IMR-90 (cell line): Measurements from ENCODE around the gene FAM24B. TPM values are rescaled to one million over a fixed set of nuclear protein-coding genes. Genes with fewer than 3 reads are reported as not detected.

ENCODE experiments used
- ATAC-seq: fragments of 200-7000 bp; cut with Tn5 transposase; 2 replicates; pipeline ENCODE4 v1.9.1; 2020; ENCODE audit warnings: low read depth, mild to moderate bottlenecking, moderate library complexity
- BruUV-seq: library from RNA; stranded (reverse); fragments of 400-500 nt; replicated peaks from 2 replicates; lab custom pipeline; 2021; lab: Mats Ljungman, UMichigan
- CTCF ChIA-PET: fragments of 300-600 bp; formaldehyde crosslinking; extraction: SDS; loops from one replicate; lab custom pipeline; 2021; ENCODE audit warnings: antibody characterized with exemption; lab: Yijun Ruan, JAX
- POLR2A ChIA-PET: fragments of 300-600 bp; sonication (Branson Sonifier 250); formaldehyde crosslinking; loops from one replicate; lab custom pipeline; 2022; ENCODE audit warnings: antibody characterized with exemption; ENCODE audit not compliant: unreplicated experiment; lab: Charles Lee
- DNase-seq: peaks from one replicate; pipeline ENCODE4 v3.0.0; 2013
- H2AFZ ChIP-seq: replicated peaks from 2 replicates; pipeline ENCODE3; 2013; ENCODE audit warnings: low read length, mild to moderate bottlenecking; ENCODE audit not compliant: poor library complexity
- H2AK5ac ChIP-seq: 2 replicates; pipeline ENCODE4 v1.6.1; 2013; ENCODE audit warnings: low read depth, low read length, inconsistent platforms
- H2AK9ac ChIP-seq: replicated peaks from 2 replicates; pipeline ENCODE3; 2013; ENCODE audit warnings: mild to moderate bottlenecking, low read depth, low read length, moderate library complexity; ENCODE audit not compliant: poor library complexity
- H2BK120ac ChIP-seq: 2 replicates; pipeline ENCODE4 v1.6.1; 2013; ENCODE audit warnings: low read depth, low read length, inconsistent platforms
- H2BK15ac ChIP-seq: 3 replicates; pipeline ENCODE4 v1.6.1; 2013; ENCODE audit warnings: low read depth, low read length, inconsistent platforms
- H2BK20ac ChIP-seq: 2 replicates; pipeline ENCODE4 v1.6.1; 2013; ENCODE audit warnings: low read depth, mild to moderate bottlenecking, inconsistent platforms, low read length, moderate library complexity
- H2BK5ac ChIP-seq: 2 replicates; pipeline ENCODE4 v1.6.1; 2013; ENCODE audit warnings: mild to moderate bottlenecking, low read depth, low read length, inconsistent platforms; ENCODE audit not compliant: poor library complexity, severe bottlenecking
- H3K14ac ChIP-seq: replicated peaks from 2 replicates; pipeline ENCODE4 v1.6.1; 2013; ENCODE audit warnings: low read depth, low read length, inconsistent platforms
- H3K18ac ChIP-seq: 2 replicates; pipeline ENCODE4 v1.6.1; 2013; ENCODE audit warnings: low read depth, low read length, control low read depth
- H3K23ac ChIP-seq: 2 replicates; pipeline ENCODE4 v1.6.1; 2013; ENCODE audit warnings: low read depth, low read length, inconsistent platforms
- H3K27ac ChIP-seq: 2 replicates; pipeline ENCODE4 v1.5.1; 2013; ENCODE audit warnings: mild to moderate bottlenecking, control low read depth, low read length; ENCODE audit not compliant: insufficient read depth
- H3K27me3 ChIP-seq: 2 replicates; pipeline ENCODE4 v1.6.1; 2013; ENCODE audit warnings: low read length; ENCODE audit not compliant: control insufficient read depth, insufficient read depth
- H3K36me3 ChIP-seq: 2 replicates; pipeline ENCODE4 v1.6.1; 2013; ENCODE audit warnings: low read length, mixed read lengths; ENCODE audit not compliant: control insufficient read depth, insufficient read depth
- H3K4ac ChIP-seq: 2 replicates; pipeline ENCODE4 v1.6.1; 2013; ENCODE audit warnings: low read depth, low read length, inconsistent platforms
- H3K4me1 ChIP-seq: 2 replicates; pipeline ENCODE4 v1.6.1; 2013; ENCODE audit warnings: low read length, mixed read lengths; ENCODE audit not compliant: control insufficient read depth, insufficient read depth
- H3K4me2 ChIP-seq: 2 replicates; pipeline ENCODE4 v1.6.1; 2013; ENCODE audit warnings: low read depth, mild to moderate bottlenecking, control low read depth, low read length, moderate library complexity
- H3K4me3 ChIP-seq: 2 replicates; pipeline ENCODE4 v1.5.1; 2013; ENCODE audit warnings: low read depth, mild to moderate bottlenecking, control low read depth, low read length, moderate library complexity; ENCODE audit not compliant: insufficient read depth
- H3K56ac ChIP-seq: 2 replicates; pipeline ENCODE4 v1.6.1; 2013; ENCODE audit warnings: low read length, inconsistent platforms; ENCODE audit not compliant: insufficient read depth; ENCODE audit errors: extremely low read depth
- H3K79me1 ChIP-seq, 2 experiments: 2 replicates each; pipeline ENCODE4 v1.6.1; 2013; ENCODE audit warnings: low read length in 2 of 2, inconsistent platforms in 1 of 2, low read depth in 1 of 2
- H3K9ac ChIP-seq: 2 replicates; pipeline ENCODE4 v1.6.1; 2013; ENCODE audit warnings: low read depth, low read length, control low read depth
- H3K9me1 ChIP-seq: 2 replicates; pipeline ENCODE4 v1.6.1; 2013; ENCODE audit warnings: low read length, inconsistent platforms; ENCODE audit not compliant: insufficient read depth
- H3K9me3 ChIP-seq: 2 replicates; pipeline ENCODE4 v1.6.1; 2013; ENCODE audit warnings: low read length; ENCODE audit not compliant: control insufficient read depth, insufficient read depth
- H4K20me1 ChIP-seq: 2 replicates; pipeline ENCODE4 v1.6.1; 2013; ENCODE audit warnings: low read length, inconsistent platforms; ENCODE audit not compliant: insufficient read depth
- H4K5ac ChIP-seq: 2 replicates; pipeline ENCODE4 v1.6.1; 2013; ENCODE audit warnings: mild to moderate bottlenecking, low read depth, low read length, control low read depth
- H4K8ac ChIP-seq, 2 experiments: 2 replicates each; pipeline ENCODE4 v1.6.1; 2013; ENCODE audit warnings: low read depth in 2 of 2, low read length in 2 of 2, control low read depth in 1 of 2, inconsistent platforms in 1 of 2
- H4K91ac ChIP-seq: 2 replicates; pipeline ENCODE4 v1.6.1; 2013; ENCODE audit warnings: low read depth, low read length, inconsistent platforms; ENCODE audit not compliant: insufficient read depth
- BHLHE40 ChIP-seq: fragments of 150-350 bp; IDR thresholded peaks from 2 replicates; pipeline ENCODE4 v1.6.1; 2016; ENCODE audit warnings: mild to moderate bottlenecking, low read depth, low read length
- CEBPB ChIP-seq: IDR thresholded peaks from 2 replicates; pipeline ENCODE4 v1.6.1; 2012; ENCODE audit warnings: low read depth, low read length, improper control_type of control experiment
- CTCF ChIP-seq: conservative IDR thresholded peaks from 2 replicates; pipeline ENCODE4 v1.5.1; 2012; ENCODE audit warnings: mild to moderate bottlenecking, low read depth, low read length, improper control_type of control experiment
- FOS ChIP-seq: fragments of 150-350 bp; IDR thresholded peaks from 2 replicates; pipeline ENCODE4 v1.6.1; 2016; ENCODE audit warnings: low read depth, low read length
- MAFK ChIP-seq: IDR thresholded peaks from 2 replicates; pipeline ENCODE4 v1.6.1; 2012; ENCODE audit warnings: low read depth, low read length, improper control_type of control experiment
- MAZ ChIP-seq: IDR thresholded peaks from 2 replicates; pipeline ENCODE4 v1.6.1; 2012; ENCODE audit warnings: low read depth, mild to moderate bottlenecking, low read length, improper control_type of control experiment, moderate library complexity, borderline replicate concordance
- MXI1 ChIP-seq: IDR thresholded peaks from 2 replicates; pipeline ENCODE4 v1.6.1; 2012; ENCODE audit warnings: low read depth, mild to moderate bottlenecking, low read length, moderate library complexity, borderline replicate concordance
- POLR2A ChIP-seq: IDR thresholded peaks from 2 replicates; pipeline ENCODE4 v1.6.1; 2012; ENCODE audit warnings: mild to moderate bottlenecking, low read depth, low read length
- RAD21 ChIP-seq: IDR thresholded peaks from 2 replicates; pipeline ENCODE4 v1.6.1; 2012; ENCODE audit warnings: low read length, improper control_type of control experiment
- RCOR1 ChIP-seq: IDR thresholded peaks from 2 replicates; pipeline ENCODE4 v1.6.1; 2012; ENCODE audit warnings: mild to moderate bottlenecking, low read length, improper control_type of control experiment; ENCODE audit not compliant: insufficient replicate concordance
- RFX5 ChIP-seq: IDR thresholded peaks from 2 replicates; pipeline ENCODE4 v1.8.0; 2012; ENCODE audit warnings: low read depth, mild to moderate bottlenecking, low read length, moderate library complexity
- SMC3 ChIP-seq: fragments of 150-350 bp; IDR thresholded peaks from 2 replicates; pipeline ENCODE4 v1.6.1; 2016; ENCODE audit warnings: low read depth, mild to moderate bottlenecking, antibody characterized with exemption, low read length, moderate library complexity
- WGBS, 2 experiments: methylation state at CpG; one replicate each; pipeline versions ENCODE4 v1.1.5 to v1.1.7; 2013; ENCODE audit warnings: missing lambda C conversion rate in 2 of 2; ENCODE audit not compliant: insufficient read length in 1 of 2; ENCODE audit errors: extremely low coverage in 2 of 2; 5-methylcytosine and 5-hydroxymethylcytosine counted together
- dilution Hi-C: fragments of 300-500 bp; cut with HindIII; formaldehyde crosslinking; loops from one replicate; pipeline ENCODE4 v1.14.3; 2018; ENCODE audit warnings: low sequenced_read_pairs; ENCODE audit not compliant: unreplicated experiment
- in situ Hi-C: fragments of 300-500 bp; cut with MboI; formaldehyde crosslinking; loops from 3 replicates; pipeline ENCODE4 v1.14.3; 2019; ENCODE audit warnings: low sequenced_read_pairs, inconsistent platforms, mixed read lengths
- intact Hi-C: fragments of 100-400 bp; cut with micrococcal nuclease; formaldehyde crosslinking; loops from 2 replicates; pipeline ENCODE4 v1.10.0; 2022
- polyA plus RNA-seq, 3 experiments: library from polyadenylated mRNA; depleted of rRNA; stranded (reverse); fragments of >200 nt; gene quantifications; 2 replicates each; pipeline ENCODE4 v1.2.3, GENCODE V29; 2012; ENCODE audit warnings: low replicate concordance in 1 of 3
- total RNA-seq: library from RNA; depleted of rRNA; stranded (reverse); fragments of >200 nt; gene quantifications from 2 replicates; pipeline ENCODE4 v1.2.3, GENCODE V29; 2012

Gene FAM24B
- total and polyA plus RNA-seq, 2 of the 4 experiments (the other 2 are of a cell fraction) = 1.6 to 4.3 TPM

GRCh38 chr10:122827302-122827701 is 52.1 kb downstream of the FAM24B start:
- Histone ChIP-seq H4K8ac (no peak overlapping the region), H2BK5ac (no peak overlapping the region), H3K4me2 (no peak overlapping the region), H3K4me1 (no peaks in the 10 kb centered on the region), H3K23ac (no peak overlapping the region; the same call in 1 of the 2 replicates), H4K20me1 (no peaks in the 10 kb centered on the region), H3K4me3 (no peak overlapping the region), H3K18ac (no peak overlapping the region), H2BK20ac (no peak overlapping the region), H3K56ac (no peak overlapping the region), H3K14ac (no peak overlapping the region), H3K9me3 (no peaks in the 10 kb centered on the region), H4K91ac (no peak overlapping the region), H2AK9ac (no peak overlapping the region), H2BK120ac (no peak overlapping the region), H3K9me1 (no peaks in the 10 kb centered on the region), H4K5ac (no peak overlapping the region), H3K27ac (no peak overlapping the region), H3K79me1 (no peaks in the 10 kb centered on the region), H3K36me3 (no peaks in the 10 kb centered on the region; the same call in 1 of the 2 replicates), H3K4ac (no peak overlapping the region), H2BK15ac (no peak overlapping the region), H2AK5ac (no peak overlapping the region), H3K27me3 (peaks cover 2% of the 10 kb centered on the region), H3K9ac (no peak overlapping the region), H2AFZ (no peak overlapping the region)
- dilution Hi-C loops (no loop called here), intact Hi-C loops (no loop called here), in situ Hi-C loops (no loop called here)
- ATAC-seq (no peak), DNase-seq (no peak)
- TF ChIP-seq RFX5 (no peak), CTCF (no peak), POLR2A (no peak), SMC3 (no peak), RCOR1 (no peak), MAZ (no peak), BHLHE40 (no peak), MXI1 (no peak), FOS (no peak), RAD21 (no peak), MAFK (no peak), CEBPB (no peak)
- ChIA-PET POLR2A (no interaction called here), CTCF (no interaction called here)
- no TSS peak for BruUV-seq
- WGBS, 2 experiments = 80% methylated on average over 1 of the region's 3 CpGs; no CpG with 5 or more reads in 1 of the 2 experiments
